Chondrocyte (in vitro differentiated cells): Measurements from ENCODE around the gene RERE. TPM values are rescaled to one million over a fixed set of nuclear protein-coding genes. Genes with fewer than 3 reads are reported as not detected.

Source experiments
- DNase-seq: peaks from one replicate; pipeline ENCODE4 v3.0.0; 2021; ENCODE audit warnings: mixed read lengths, low spot score
- H3K27ac Mint-ChIP-seq: one replicate; pipeline ENCODE4 v1.8.0; 2021; ENCODE audit warnings: mild to moderate bottlenecking, moderate library complexity, mixed read lengths; ENCODE audit not compliant: unreplicated experiment
- H3K27me3 Mint-ChIP-seq: 2 replicates; pipeline ENCODE4 v1.8.0; 2021; ENCODE audit warnings: low read depth, mixed read lengths
- H3K36me3 Mint-ChIP-seq: 2 replicates; pipeline ENCODE4 v1.8.0; 2021; ENCODE audit warnings: low read depth, mixed read lengths
- H3K4me1 Mint-ChIP-seq: 2 replicates; pipeline ENCODE4 v1.8.0; 2021; ENCODE audit warnings: low read depth, mild to moderate bottlenecking, mixed read lengths
- H3K4me3 Mint-ChIP-seq: one replicate; pipeline ENCODE4 v1.8.0; 2021; ENCODE audit warnings: mild to moderate bottlenecking, moderate library complexity, mixed read lengths; ENCODE audit not compliant: unreplicated experiment
- H3K9me3 Mint-ChIP-seq: 2 replicates; pipeline ENCODE4 v1.8.0; 2021; ENCODE audit warnings: low read depth, mixed read lengths
- total RNA-seq: library from RNA; stranded (reverse); gene quantifications from 3 replicates; pipeline ENCODE4 v1.2.1, GENCODE V29; 2021
- TF ChIP-seq, protein P1 (sequence below): fragments of 200-600 bp; sonication (generic); IDR thresholded peaks from 2 replicates; pipeline ENCODE4 v1.5.0; 2021; ENCODE audit warnings: antibody characterized with exemption, mild to moderate bottlenecking, moderate library complexity

Gene RERE
- total RNA-seq, 1 donor from 2014 or later = 64.9 TPM

- Mint-ChIP-seq H3K9me3 (no peaks in the 10 kb centered on the region), H3K36me3 (no peaks in the 10 kb centered on the region), H3K27me3 (no peaks in the 10 kb centered on the region), H3K4me1 (peaks cover 39% of the 10 kb centered on the region), H3K27ac (no peak overlapping the region), H3K4me3 (no peak overlapping the region)
- no peak for DNase-seq
- TF ChIP-seq, protein P1, sequence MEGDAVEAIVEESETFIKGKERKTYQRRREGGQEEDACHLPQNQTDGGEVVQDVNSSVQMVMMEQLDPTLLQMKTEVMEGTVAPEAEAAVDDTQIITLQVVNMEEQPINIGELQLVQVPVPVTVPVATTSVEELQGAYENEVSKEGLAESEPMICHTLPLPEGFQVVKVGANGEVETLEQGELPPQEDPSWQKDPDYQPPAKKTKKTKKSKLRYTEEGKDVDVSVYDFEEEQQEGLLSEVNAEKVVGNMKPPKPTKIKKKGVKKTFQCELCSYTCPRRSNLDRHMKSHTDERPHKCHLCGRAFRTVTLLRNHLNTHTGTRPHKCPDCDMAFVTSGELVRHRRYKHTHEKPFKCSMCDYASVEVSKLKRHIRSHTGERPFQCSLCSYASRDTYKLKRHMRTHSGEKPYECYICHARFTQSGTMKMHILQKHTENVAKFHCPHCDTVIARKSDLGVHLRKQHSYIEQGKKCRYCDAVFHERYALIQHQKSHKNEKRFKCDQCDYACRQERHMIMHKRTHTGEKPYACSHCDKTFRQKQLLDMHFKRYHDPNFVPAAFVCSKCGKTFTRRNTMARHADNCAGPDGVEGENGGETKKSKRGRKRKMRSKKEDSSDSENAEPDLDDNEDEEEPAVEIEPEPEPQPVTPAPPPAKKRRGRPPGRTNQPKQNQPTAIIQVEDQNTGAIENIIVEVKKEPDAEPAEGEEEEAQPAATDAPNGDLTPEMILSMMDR = no peak
Measured at GRCh38 chr1:8714173-8714572, 103.3 kb downstream of the RERE start.

DNA sequence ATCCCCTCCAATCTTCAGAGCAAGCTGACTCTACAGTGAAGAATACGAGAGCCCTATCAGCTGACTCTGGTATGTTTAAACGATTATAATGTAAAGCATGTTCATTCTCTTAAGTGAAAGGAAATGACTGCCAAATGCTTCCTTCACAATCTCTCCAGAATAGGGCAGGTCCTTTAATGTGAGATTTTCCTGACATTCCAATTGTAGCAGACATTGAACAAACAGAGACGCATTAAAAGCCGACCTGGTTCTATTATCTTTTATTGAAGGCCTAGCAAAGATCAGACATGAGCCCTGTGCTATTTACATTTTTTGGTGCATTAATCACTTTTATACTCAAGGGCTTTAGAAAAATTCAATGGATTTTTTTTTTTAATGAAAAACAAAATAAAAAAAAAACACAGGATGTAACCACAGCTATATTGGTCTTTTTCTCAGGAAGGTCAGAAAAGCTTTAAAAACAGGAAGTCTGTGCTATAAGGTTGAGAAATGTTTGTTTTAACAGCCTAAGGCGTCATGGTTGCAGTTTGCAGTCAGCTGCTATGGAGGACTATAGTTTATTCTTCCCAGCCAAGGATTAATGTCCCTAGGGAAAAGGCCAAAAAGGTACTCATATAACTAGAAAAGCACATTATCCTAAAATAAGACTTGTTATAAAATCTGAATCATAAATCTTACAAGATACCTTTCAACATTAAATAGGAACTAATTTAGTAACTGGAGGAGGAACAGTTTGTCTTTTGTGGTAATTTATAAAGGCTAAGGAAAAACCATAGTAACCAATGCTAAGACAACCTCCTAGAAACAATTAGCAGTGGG lies 104.8 kb downstream of the RERE start:
- no peaks in the 10 kb centered on the region for H3K27me3 Mint-ChIP-seq
- H3K4me1 Mint-ChIP-seq = peaks cover 41% of the 10 kb centered on the region
- DNase-seq = no peak
- H3K9me3 Mint-ChIP-seq = no peaks in the 10 kb centered on the region
- TF ChIP-seq, protein P1 = no peak
- peak overlapping the region; percentile 43 for H3K4me3 Mint-ChIP-seq
- H3K27ac Mint-ChIP-seq = peak overlapping the region; percentile 86
- no peaks in the 10 kb centered on the region for H3K36me3 Mint-ChIP-seq

DNA sequence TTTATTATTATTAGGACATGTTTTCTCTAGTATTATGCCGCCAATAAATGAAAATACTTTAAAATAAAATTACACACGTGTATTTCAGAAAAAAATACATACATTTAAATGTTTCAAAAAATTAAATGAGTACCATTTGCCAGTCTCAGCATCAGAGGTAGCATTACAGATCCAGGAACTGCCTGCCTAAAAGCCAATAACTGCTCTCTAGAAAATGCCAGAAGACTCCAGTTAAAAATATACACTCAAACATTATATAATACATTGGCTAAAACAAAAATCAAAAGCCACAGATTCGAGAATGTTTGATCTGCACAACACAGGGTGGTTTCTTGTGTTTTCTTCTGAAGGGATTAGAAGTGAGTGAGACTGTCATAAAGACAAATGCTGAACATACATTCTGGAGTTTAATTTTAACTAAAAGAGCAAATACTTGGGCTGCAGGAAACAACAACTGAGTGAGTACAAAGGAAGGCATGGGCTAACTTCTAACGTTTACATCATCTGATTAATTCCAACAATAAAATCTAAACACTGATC lies 105.5 kb downstream of the RERE start:
- Mint-ChIP-seq H3K27ac (peak overlapping the region; percentile 86), H3K4me1 (peaks cover 45% of the 10 kb centered on the region), H3K9me3 (no peaks in the 10 kb centered on the region), H3K36me3 (no peaks in the 10 kb centered on the region), H3K27me3 (no peaks in the 10 kb centered on the region), H3K4me3 (peak overlapping the region; percentile 43)
- TF ChIP-seq, protein P1 = no peak
- DNase-seq = no peak

GRCh38 chr1:8711151-8711550 lies 106.3 kb downstream of the RERE start:
- no peaks in the 10 kb centered on the region for H3K9me3 Mint-ChIP-seq
- H3K4me1 Mint-ChIP-seq = peaks cover 51% of the 10 kb centered on the region
- DNase-seq = no peak
- H3K27ac Mint-ChIP-seq = peak overlapping the region; percentile 86
- TF ChIP-seq, protein P1 = no peak
- no peaks in the 10 kb centered on the region for H3K36me3 Mint-ChIP-seq
- H3K27me3 Mint-ChIP-seq = no peaks in the 10 kb centered on the region
- peak overlapping the region; percentile 28 for H3K4me3 Mint-ChIP-seq

DNA sequence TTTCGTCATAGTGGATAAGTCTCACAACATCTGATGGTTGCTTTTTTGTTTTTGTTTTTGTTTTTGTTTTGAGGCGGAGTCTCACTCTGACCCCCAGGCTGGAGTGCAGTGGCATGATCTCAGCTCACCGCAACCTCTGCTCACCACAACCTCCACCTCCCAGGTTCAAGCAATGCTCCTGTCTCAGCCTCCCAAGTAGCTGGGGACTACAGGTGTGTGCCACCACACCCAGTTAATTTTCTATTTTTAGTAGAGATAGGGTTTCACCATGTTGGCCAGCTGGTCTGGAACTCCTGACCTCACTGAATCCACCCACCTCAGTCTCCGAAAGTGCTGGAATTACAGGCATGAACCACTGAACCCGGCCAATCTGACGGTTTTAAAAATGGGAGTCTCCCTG lies 109.2 kb downstream of the RERE start:
- no peaks in the 10 kb centered on the region for H3K36me3 Mint-ChIP-seq
- H3K27me3 Mint-ChIP-seq = no peaks in the 10 kb centered on the region
- no peak overlapping the region for H3K27ac Mint-ChIP-seq
- no peaks in the 10 kb centered on the region for H3K9me3 Mint-ChIP-seq
- H3K4me3 Mint-ChIP-seq = no peak overlapping the region
- H3K4me1 Mint-ChIP-seq = peaks cover 55% of the 10 kb centered on the region
- DNase-seq = no peak
- TF ChIP-seq, protein P1 = no peak
